ENCODE data around the gene COPS3. TPM values are rescaled to one million over a fixed set of nuclear protein-coding genes. Genes with fewer than 3 reads are reported as not detected.
"Not testable (repeated sequence)": the region's sequence is repeated elsewhere in the genome, so short reads cannot be mapped to it uniquely, and the experiment has no call there.

Gene COPS3
- total RNA-seq, 1 experiment from 2014 or later = 157 TPM

- no peak for DNase-seq (ENCODE audit: low spot score)
- Histone ChIP-seq H3K27me3 (replicated peaks; ENCODE audit: insufficient read depth, low read depth, low read length, poor library complexity) (no peaks in the 10 kb centered on the region), H3K4me3 (ENCODE audit: low read depth, low read length, poor library complexity, severe bottlenecking) (no peak overlapping the region), H3K4me1 (ENCODE audit: insufficient read depth, low read length, poor library complexity, severe bottlenecking) (no peaks in the 10 kb centered on the region), H3K27ac (ENCODE audit: low read depth, low read length, poor library complexity, severe bottlenecking) (no peak overlapping the region), H3K36me3 (ENCODE audit: insufficient read depth, low read length, poor library complexity, severe bottlenecking) (no peaks in the 10 kb centered on the region), H3K9me3 (ENCODE audit: low read depth, low read length, poor library complexity, severe bottlenecking) (no peaks in the 10 kb centered on the region)
- intact Hi-C loops (cut with micrococcal nuclease; ENCODE audit: unreplicated experiment) = no loop called here
- BruUV-seq (replicated peaks) = no TSS peak
- POLR2A ChIA-PET (ENCODE audit: low non-redundant PET) = no interaction called here
- CTCF ChIA-PET = no interaction called here
- TF ChIP-seq, protein P1, sequence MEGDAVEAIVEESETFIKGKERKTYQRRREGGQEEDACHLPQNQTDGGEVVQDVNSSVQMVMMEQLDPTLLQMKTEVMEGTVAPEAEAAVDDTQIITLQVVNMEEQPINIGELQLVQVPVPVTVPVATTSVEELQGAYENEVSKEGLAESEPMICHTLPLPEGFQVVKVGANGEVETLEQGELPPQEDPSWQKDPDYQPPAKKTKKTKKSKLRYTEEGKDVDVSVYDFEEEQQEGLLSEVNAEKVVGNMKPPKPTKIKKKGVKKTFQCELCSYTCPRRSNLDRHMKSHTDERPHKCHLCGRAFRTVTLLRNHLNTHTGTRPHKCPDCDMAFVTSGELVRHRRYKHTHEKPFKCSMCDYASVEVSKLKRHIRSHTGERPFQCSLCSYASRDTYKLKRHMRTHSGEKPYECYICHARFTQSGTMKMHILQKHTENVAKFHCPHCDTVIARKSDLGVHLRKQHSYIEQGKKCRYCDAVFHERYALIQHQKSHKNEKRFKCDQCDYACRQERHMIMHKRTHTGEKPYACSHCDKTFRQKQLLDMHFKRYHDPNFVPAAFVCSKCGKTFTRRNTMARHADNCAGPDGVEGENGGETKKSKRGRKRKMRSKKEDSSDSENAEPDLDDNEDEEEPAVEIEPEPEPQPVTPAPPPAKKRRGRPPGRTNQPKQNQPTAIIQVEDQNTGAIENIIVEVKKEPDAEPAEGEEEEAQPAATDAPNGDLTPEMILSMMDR (conservative IDR thresholded peaks at IDR 0.05; ENCODE audit: low read depth, low read length) = no peak
- no peak for TF ChIP-seq EZH2 (IDR thresholded peaks at IDR 0.05; ENCODE audit: borderline replicate concordance, low read depth, low read length, poor library complexity, severe bottlenecking)
Observed at GRCh38 chr17:17285951-17286350, 4.9 kb upstream of the COPS3 start.

GRCh38 chr17:17279316-17279715 is 1.7 kb downstream of the COPS3 start:
- Histone ChIP-seq H3K27me3 (replicated peaks; ENCODE audit: insufficient read depth, low read depth, low read length, poor library complexity) (no peaks in the 10 kb centered on the region), H3K4me1 (ENCODE audit: insufficient read depth, low read length, poor library complexity, severe bottlenecking) (peaks cover 8% of the 10 kb centered on the region), H3K9me3 (ENCODE audit: low read depth, low read length, poor library complexity, severe bottlenecking) (no peaks in the 10 kb centered on the region), H3K27ac (ENCODE audit: low read depth, low read length, poor library complexity, severe bottlenecking) (no peak overlapping the region), H3K4me3 (ENCODE audit: low read depth, low read length, poor library complexity, severe bottlenecking) (peak overlapping the region; percentile 80), H3K36me3 (ENCODE audit: insufficient read depth, low read length, poor library complexity, severe bottlenecking) (peaks cover 9% of the 10 kb centered on the region)
- no peak for DNase-seq (ENCODE audit: low spot score)
- TF ChIP-seq, protein P1 (conservative IDR thresholded peaks at IDR 0.05; ENCODE audit: low read depth, low read length) = no peak
- no peak for TF ChIP-seq EZH2 (IDR thresholded peaks at IDR 0.05; ENCODE audit: borderline replicate concordance, low read depth, low read length, poor library complexity, severe bottlenecking)
- CTCF ChIA-PET = no interaction called here
- TSS peak; percentile 65 for BruUV-seq (replicated peaks)
- intact Hi-C loops (cut with micrococcal nuclease; ENCODE audit: unreplicated experiment) = no loop called here
- POLR2A ChIA-PET (ENCODE audit: low non-redundant PET) = no interaction called here

GRCh38 chr17:17277431-17277830 is 3.6 kb downstream of the COPS3 start:
- H3K9me3 ChIP-seq (ENCODE audit: low read depth, low read length, poor library complexity, severe bottlenecking); BruUV-seq (replicated peaks); CTCF ChIA-PET; H3K4me3 ChIP-seq (ENCODE audit: low read depth, low read length, poor library complexity, severe bottlenecking); DNase-seq (ENCODE audit: low spot score); H3K27me3 ChIP-seq (replicated peaks; ENCODE audit: insufficient read depth, low read depth, low read length, poor library complexity); intact Hi-C loops (cut with micrococcal nuclease; ENCODE audit: unreplicated experiment); H3K27ac ChIP-seq (ENCODE audit: low read depth, low read length, poor library complexity, severe bottlenecking); H3K4me1 ChIP-seq (ENCODE audit: insufficient read depth, low read length, poor library complexity, severe bottlenecking): not testable (repeated sequence)
- POLR2A ChIA-PET (ENCODE audit: low non-redundant PET) = interaction anchor here (0.6 kb wide), 1 partner anchor 16 kb away, joined by 3 read pairs; no protein-coding TSS in a partner anchor
- H3K36me3 ChIP-seq (ENCODE audit: insufficient read depth, low read length, poor library complexity, severe bottlenecking) = peaks cover 23% of the 10 kb centered on the region

DNA sequence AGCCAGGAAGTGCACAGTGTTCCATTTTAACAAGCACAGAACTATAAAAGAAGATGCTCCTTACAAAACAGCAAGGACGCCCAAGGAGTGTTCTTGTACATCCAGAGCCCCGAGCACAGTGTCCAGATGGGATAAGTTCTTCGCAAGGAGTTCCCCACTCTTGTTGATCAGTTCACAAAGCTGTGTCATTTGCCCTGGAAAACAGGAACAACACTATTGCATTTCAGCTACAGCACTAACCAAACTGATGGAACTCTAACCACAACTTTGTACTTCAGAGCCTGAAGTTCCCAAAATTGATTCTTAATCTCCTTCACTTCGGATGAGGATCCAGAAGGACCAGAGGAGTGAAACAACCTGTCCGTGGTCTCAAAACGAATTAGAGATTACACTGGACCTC is 5.1 kb downstream of the COPS3 start:
- intact Hi-C loops (cut with micrococcal nuclease; ENCODE audit: unreplicated experiment) = no loop called here
- H3K4me3 ChIP-seq (ENCODE audit: low read depth, low read length, poor library complexity, severe bottlenecking) = no peak overlapping the region
- H3K27me3 ChIP-seq (replicated peaks; ENCODE audit: insufficient read depth, low read depth, low read length, poor library complexity) = no peaks in the 10 kb centered on the region
- DNase-seq (ENCODE audit: low spot score) = no peak
- ChIA-PET CTCF (no interaction called here), POLR2A (ENCODE audit: low non-redundant PET) (no interaction called here)
- peaks cover 8% of the 10 kb centered on the region for H3K4me1 ChIP-seq (ENCODE audit: insufficient read depth, low read length, poor library complexity, severe bottlenecking)
- TF ChIP-seq, protein P1 (conservative IDR thresholded peaks at IDR 0.05; ENCODE audit: low read depth, low read length) = no peak
- TF ChIP-seq EZH2 (IDR thresholded peaks at IDR 0.05; ENCODE audit: borderline replicate concordance, low read depth, low read length, poor library complexity, severe bottlenecking) = no peak
- H3K36me3 ChIP-seq (ENCODE audit: insufficient read depth, low read length, poor library complexity, severe bottlenecking) = peaks cover 30% of the 10 kb centered on the region
- H3K9me3 ChIP-seq (ENCODE audit: low read depth, low read length, poor library complexity, severe bottlenecking) = no peaks in the 10 kb centered on the region
- no peak overlapping the region for H3K27ac ChIP-seq (ENCODE audit: low read depth, low read length, poor library complexity, severe bottlenecking)
- BruUV-seq (replicated peaks) = no TSS peak
